IPS-18c (cell line): ENCODE data around the gene TFF1.

Source experiments
- H3K4me3 ChIP-seq: 2 replicates; pipeline ENCODE4 v1.7.0; 2013; ENCODE audit warnings: low read depth, mild to moderate bottlenecking, low read length, moderate library complexity; ENCODE audit not compliant: insufficient read depth
- H3K9me3 ChIP-seq: one replicate; pipeline ENCODE4 v1.6.1; 2013; ENCODE audit warnings: mild to moderate bottlenecking, low read length, moderate library complexity; ENCODE audit not compliant: control insufficient read depth, insufficient read depth

The TFF1 gene

GRCh38 chr21:42403611-42404231 lies 37.4 kb upstream of the TFF1 start, which contains the start of gene UBASH3A:
TSS of gene UBASH3A (plus strand) at chr21:42403902. CDS start at chr21:42403946, 44 bp downstream.
- H3K9me3 ChIP-seq = no peaks in the 10 kb centered on the region
- no peak within 1 kb of the TSS for H3K4me3 ChIP-seq

- no peak overlapping the region for H3K4me3 ChIP-seq
- H3K9me3 ChIP-seq = no peaks in the 10 kb centered on the region
These were observed 35.5 kb upstream of the TFF1 start for GRCh38 chr21:42401820-42402251.

- no peaks in the 10 kb centered on the region for H3K9me3 ChIP-seq
- H3K4me3 ChIP-seq = no peak overlapping the region
These were observed 34.8 kb upstream of the TFF1 start for GRCh38 chr21:42401154-42401553.

- Histone ChIP-seq H3K9me3 (no peaks in the 10 kb centered on the region), H3K4me3 (no peak overlapping the region)
These were observed 34.2 kb upstream of the TFF1 start for GRCh38 chr21:42400525-42400924.

GRCh38 chr21:42398436-42399028 lies 32.2 kb upstream of the TFF1 start:
- H3K4me3 ChIP-seq = no peak overlapping the region
- no peaks in the 10 kb centered on the region for H3K9me3 ChIP-seq

GRCh38 chr21:42397746-42398394 lies 31.5 kb upstream of the TFF1 start:
- Histone ChIP-seq H3K4me3 (no peak overlapping the region), H3K9me3 (no peaks in the 10 kb centered on the region)

- no peak overlapping the region for H3K4me3 ChIP-seq
- H3K9me3 ChIP-seq = no peaks in the 10 kb centered on the region
These were observed 30.7 kb upstream of the TFF1 start for GRCh38 chr21:42396799-42397745.

- no peaks in the 10 kb centered on the region for H3K9me3 ChIP-seq
- H3K4me3 ChIP-seq = no peak within 1 kb of the TSS
These were observed 29.7 kb upstream of the TFF1 start, which contains the start of gene TMPRSS3 for GRCh38 chr21:42395905-42396651. TSS of gene TMPRSS3 (minus strand) at chr21:42396052. CDS start at chr21:42395417, 635 bp downstream.

GRCh38 chr21:42395302-42395701 lies 29.0 kb upstream of the TFF1 start:
- H3K4me3 ChIP-seq = no peak overlapping the region
- no peaks in the 10 kb centered on the region for H3K9me3 ChIP-seq

GRCh38 chr21:42393443-42393950 lies 27.2 kb upstream of the TFF1 start:
- Histone ChIP-seq H3K9me3 (peaks cover 3% of the 10 kb centered on the region), H3K4me3 (no peak overlapping the region)

GRCh38 chr21:42392731-42393442 lies 26.6 kb upstream of the TFF1 start:
- no peak overlapping the region for H3K4me3 ChIP-seq
- H3K9me3 ChIP-seq = peaks cover 3% of the 10 kb centered on the region

- Histone ChIP-seq H3K9me3 (peaks cover 3% of the 10 kb centered on the region), H3K4me3 (no peak overlapping the region)
These were observed 25.0 kb upstream of the TFF1 start for GRCh38 chr21:42391297-42391696.

- peaks cover 3% of the 10 kb centered on the region for H3K9me3 ChIP-seq
- H3K4me3 ChIP-seq = no peak overlapping the region
These were observed 24.4 kb upstream of the TFF1 start for GRCh38 chr21:42390696-42391095.

GRCh38 chr21:42390193-42390592 lies 23.9 kb upstream of the TFF1 start:
- H3K9me3 ChIP-seq = peaks cover 3% of the 10 kb centered on the region
- H3K4me3 ChIP-seq = no peak overlapping the region

- Histone ChIP-seq H3K9me3 (peaks cover 3% of the 10 kb centered on the region), H3K4me3 (no peak overlapping the region)
These were observed 23.1 kb upstream of the TFF1 start for GRCh38 chr21:42389449-42389835.
